Measurements from ENCODE around the gene PYURF.

- no peak for TF ChIP-seq EP300 (IDR thresholded peaks at IDR 0.05; ENCODE audit: borderline replicate concordance)
- TF ChIP-seq TEAD4 (IDR thresholded peaks at IDR 0.05), result no peak
- no peak for TF ChIP-seq REST (IDR thresholded peaks at IDR 0.05; ENCODE audit: low read depth)
- TF ChIP-seq ZBTB7A (IDR thresholded peaks at IDR 0.05; ENCODE audit: low read depth), result no peak
- no peak for TF ChIP-seq FOXM1 (IDR thresholded peaks at IDR 0.05; ENCODE audit: borderline replicate concordance, low read depth)
- no peak for TF ChIP-seq YY1 (IDR thresholded peaks at IDR 0.05; ENCODE audit: low read depth)
- TF ChIP-seq TCF12 (IDR thresholded peaks at IDR 0.05; ENCODE audit: low read depth), result no peak
- TF ChIP-seq CREB1 (IDR thresholded peaks at IDR 0.05; ENCODE audit: low read depth), result no peak
- TF ChIP-seq USF1 (IDR thresholded peaks at IDR 0.05), result no peak
- no peak for TF ChIP-seq MAX (IDR thresholded peaks at IDR 0.05)
- no peak for TF ChIP-seq EGR1 (IDR thresholded peaks at IDR 0.05)
- no peak for TF ChIP-seq RAD21 (IDR thresholded peaks at IDR 0.05; ENCODE audit: low read depth)
- TF ChIP-seq CEBPB (IDR thresholded peaks at IDR 0.05), result no peak
Observed at GRCh38 chr4:88527787-88528186, 4.2 kb upstream of the PYURF start.

Measured in Ishikawa (cell line).